ENCODE data around the gene ANKRD10. TPM values are rescaled to one million over a fixed set of nuclear protein-coding genes. Genes with fewer than 3 reads are reported as not detected.

The ANKRD10 gene
- total RNA-seq = 21.9 and 32.8 TPM in 2 replicates

GRCh38 chr13:110915057-110915873, at the start of gene ANKRD10:
Gene ANKRD10, minus strand, starts transcription at chr13:110915069. Its CDS starts 135 bp downstream, at chr13:110914934.

Other genes starting within 250 kb of the ANKRD10 start
- gene CARS2, start 209.0 kb downstream of the ANKRD10 start, total RNA-seq = 57.8 and 137 TPM in 2 replicates
- 18.1 and 20.2 TPM in 2 replicates for gene ING1, start 201.4 kb downstream of the ANKRD10 start, total RNA-seq
- 22.9 and 36.9 TPM in 2 replicates for gene ARHGEF7, start 200.2 kb upstream of the ANKRD10 start, total RNA-seq

Measured in nasal cavity respiratory epithelium epithelial cell of viscerocranial mucosa (primary cell).